GM12878 (cell line): ENCODE results near the gene ADIPOQ.
"Not testable (repeated sequence)": the region's sequence is repeated elsewhere in the genome, so short reads cannot be mapped to it uniquely, and the experiment has no call there.

Experiments
- BHLHE40 ChIP-seq, 2 experiments: fragments of 450-650 bp in 1 of 2; IDR thresholded peaks; 2 replicates each; pipeline ENCODE4 v1.6.1; 2011 to 2017; ENCODE audit warnings: low read depth in 2 of 2, borderline replicate concordance in 1 of 2, improper control_type of control experiment in 1 of 2, low read length in 1 of 2, mild to moderate bottlenecking in 1 of 2
- CREM ChIP-seq: IDR thresholded peaks from 2 replicates; pipeline ENCODE4 v1.6.1; 2014; ENCODE audit warnings: antibody characterized with exemption, low read depth
- EP300 ChIP-seq, 2 experiments: fragments of 150-350 bp in 1 of 2; IDR thresholded peaks; 2 replicates each; pipeline ENCODE4 v1.6.1; 2011 to 2012; ENCODE audit warnings: low read depth in 2 of 2, low read length in 2 of 2, borderline replicate concordance in 1 of 2, improper control_type of control experiment in 1 of 2, inconsistent platforms in 1 of 2; ENCODE audit not compliant: control insufficient read depth in 1 of 2
- EZH2 ChIP-seq: IDR thresholded peaks from 2 replicates; pipeline ENCODE4 v1.6.1; 2012; ENCODE audit warnings: low read depth, mild to moderate bottlenecking, control low read depth, inconsistent platforms, low read length, borderline replicate concordance; ENCODE audit not compliant: control insufficient read depth
- NFYB ChIP-seq: IDR thresholded peaks from 2 replicates; pipeline ENCODE4 v1.6.1; 2011; ENCODE audit warnings: low read depth, mild to moderate bottlenecking, low read length, improper control_type of control experiment, moderate library complexity; ENCODE audit not compliant: insufficient read depth
- SUZ12 ChIP-seq: fragments of 200-600 bp; sonication (generic); IDR thresholded peaks from one replicate; pipeline ENCODE4 v1.6.1; 2018; ENCODE audit warnings: antibody characterized with exemption, mild to moderate bottlenecking; ENCODE audit not compliant: unreplicated experiment
- TF ChIP-seq, protein P1 (sequence below): IDR thresholded peaks from 2 replicates; pipeline ENCODE4 v1.6.1; 2012; ENCODE audit warnings: low read depth, low read length, improper control_type of control experiment
- TF ChIP-seq, protein P2 (sequence below), 3 experiments: IDR thresholded peaks in 2 of 3; conservative IDR thresholded peaks in 1 of 3; 2 replicates each; pipeline ENCODE4 v1.5.1; 2011; ENCODE audit warnings: low read depth in 3 of 3, low read length in 3 of 3, mild to moderate bottlenecking in 3 of 3, control low read depth in 2 of 3, moderate library complexity in 2 of 3, inconsistent platforms in 1 of 3, mixed read lengths in 1 of 3; ENCODE audit not compliant: control insufficient read depth in 2 of 3, insufficient read depth in 1 of 3; ENCODE audit errors: extremely low read depth in 1 of 3
- TF ChIP-seq, protein P3 (sequence below): IDR thresholded peaks from 2 replicates; pipeline ENCODE4 v1.6.1; 2011; ENCODE audit warnings: low read depth, low read length, improper control_type of control experiment, borderline replicate concordance
- TF ChIP-seq, protein P4 (sequence below): IDR thresholded peaks from 2 replicates; pipeline ENCODE4 v1.6.1; 2012; ENCODE audit warnings: mild to moderate bottlenecking, low read depth, low read length
- TF ChIP-seq, protein P5 (sequence below): IDR thresholded peaks from 2 replicates; pipeline ENCODE4 v1.6.1; 2012; ENCODE audit warnings: low read length, inconsistent platforms

DNA sequence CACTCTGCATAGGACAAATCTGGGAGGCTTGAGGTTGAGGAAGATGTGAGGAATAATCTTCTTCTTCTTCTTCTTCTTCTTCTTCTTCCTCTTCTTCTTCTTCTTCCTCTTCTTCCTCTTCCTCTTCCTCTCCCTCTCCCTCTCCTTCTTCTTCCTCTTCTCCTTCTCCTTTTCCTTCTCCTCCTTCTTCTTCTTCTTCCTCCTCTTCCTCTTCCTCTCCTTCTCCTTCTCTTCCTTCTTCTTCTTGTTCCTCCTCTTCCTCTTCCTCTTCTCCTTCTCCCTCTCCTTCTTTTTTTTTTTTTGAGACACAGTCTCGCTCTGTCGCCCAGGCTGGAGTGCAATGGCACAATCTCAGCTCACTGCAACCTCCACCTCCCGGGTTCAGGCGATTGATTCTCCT is 47.2 kb downstream of the ADIPOQ start:
- TF ChIP-seq NFYB; SUZ12; EZH2; CREM; EP300 (IDR thresholded peaks at IDR 0.05; ENCODE audit: borderline replicate concordance in 1 of 2, control insufficient read depth in 1 of 2, low read depth in 2 of 2, low read length in 2 of 2); BHLHE40 (IDR thresholded peaks at IDR 0.05; ENCODE audit: borderline replicate concordance in 1 of 2, low read depth in 2 of 2, low read length in 1 of 2): not testable (repeated sequence)
- TF ChIP-seq, protein P1, sequence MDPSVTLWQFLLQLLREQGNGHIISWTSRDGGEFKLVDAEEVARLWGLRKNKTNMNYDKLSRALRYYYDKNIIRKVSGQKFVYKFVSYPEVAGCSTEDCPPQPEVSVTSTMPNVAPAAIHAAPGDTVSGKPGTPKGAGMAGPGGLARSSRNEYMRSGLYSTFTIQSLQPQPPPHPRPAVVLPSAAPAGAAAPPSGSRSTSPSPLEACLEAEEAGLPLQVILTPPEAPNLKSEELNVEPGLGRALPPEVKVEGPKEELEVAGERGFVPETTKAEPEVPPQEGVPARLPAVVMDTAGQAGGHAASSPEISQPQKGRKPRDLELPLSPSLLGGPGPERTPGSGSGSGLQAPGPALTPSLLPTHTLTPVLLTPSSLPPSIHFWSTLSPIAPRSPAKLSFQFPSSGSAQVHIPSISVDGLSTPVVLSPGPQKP, result not testable (repeated sequence)
- TF ChIP-seq, protein P2, sequence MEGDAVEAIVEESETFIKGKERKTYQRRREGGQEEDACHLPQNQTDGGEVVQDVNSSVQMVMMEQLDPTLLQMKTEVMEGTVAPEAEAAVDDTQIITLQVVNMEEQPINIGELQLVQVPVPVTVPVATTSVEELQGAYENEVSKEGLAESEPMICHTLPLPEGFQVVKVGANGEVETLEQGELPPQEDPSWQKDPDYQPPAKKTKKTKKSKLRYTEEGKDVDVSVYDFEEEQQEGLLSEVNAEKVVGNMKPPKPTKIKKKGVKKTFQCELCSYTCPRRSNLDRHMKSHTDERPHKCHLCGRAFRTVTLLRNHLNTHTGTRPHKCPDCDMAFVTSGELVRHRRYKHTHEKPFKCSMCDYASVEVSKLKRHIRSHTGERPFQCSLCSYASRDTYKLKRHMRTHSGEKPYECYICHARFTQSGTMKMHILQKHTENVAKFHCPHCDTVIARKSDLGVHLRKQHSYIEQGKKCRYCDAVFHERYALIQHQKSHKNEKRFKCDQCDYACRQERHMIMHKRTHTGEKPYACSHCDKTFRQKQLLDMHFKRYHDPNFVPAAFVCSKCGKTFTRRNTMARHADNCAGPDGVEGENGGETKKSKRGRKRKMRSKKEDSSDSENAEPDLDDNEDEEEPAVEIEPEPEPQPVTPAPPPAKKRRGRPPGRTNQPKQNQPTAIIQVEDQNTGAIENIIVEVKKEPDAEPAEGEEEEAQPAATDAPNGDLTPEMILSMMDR (IDR thresholded peaks at IDR 0.05 in 2 of 3, conservative IDR thresholded peaks at IDR 0.05 in 1 of 3; ENCODE audit: control insufficient read depth in 2 of 3, extremely low read depth in 1 of 3, insufficient read depth in 1 of 3, low read depth in 3 of 3, low read length in 3 of 3), result not testable (repeated sequence)
- TF ChIP-seq, protein P3, sequence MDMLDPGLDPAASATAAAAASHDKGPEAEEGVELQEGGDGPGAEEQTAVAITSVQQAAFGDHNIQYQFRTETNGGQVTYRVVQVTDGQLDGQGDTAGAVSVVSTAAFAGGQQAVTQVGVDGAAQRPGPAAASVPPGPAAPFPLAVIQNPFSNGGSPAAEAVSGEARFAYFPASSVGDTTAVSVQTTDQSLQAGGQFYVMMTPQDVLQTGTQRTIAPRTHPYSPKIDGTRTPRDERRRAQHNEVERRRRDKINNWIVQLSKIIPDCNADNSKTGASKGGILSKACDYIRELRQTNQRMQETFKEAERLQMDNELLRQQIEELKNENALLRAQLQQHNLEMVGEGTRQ, result not testable (repeated sequence)
- TF ChIP-seq, protein P4, sequence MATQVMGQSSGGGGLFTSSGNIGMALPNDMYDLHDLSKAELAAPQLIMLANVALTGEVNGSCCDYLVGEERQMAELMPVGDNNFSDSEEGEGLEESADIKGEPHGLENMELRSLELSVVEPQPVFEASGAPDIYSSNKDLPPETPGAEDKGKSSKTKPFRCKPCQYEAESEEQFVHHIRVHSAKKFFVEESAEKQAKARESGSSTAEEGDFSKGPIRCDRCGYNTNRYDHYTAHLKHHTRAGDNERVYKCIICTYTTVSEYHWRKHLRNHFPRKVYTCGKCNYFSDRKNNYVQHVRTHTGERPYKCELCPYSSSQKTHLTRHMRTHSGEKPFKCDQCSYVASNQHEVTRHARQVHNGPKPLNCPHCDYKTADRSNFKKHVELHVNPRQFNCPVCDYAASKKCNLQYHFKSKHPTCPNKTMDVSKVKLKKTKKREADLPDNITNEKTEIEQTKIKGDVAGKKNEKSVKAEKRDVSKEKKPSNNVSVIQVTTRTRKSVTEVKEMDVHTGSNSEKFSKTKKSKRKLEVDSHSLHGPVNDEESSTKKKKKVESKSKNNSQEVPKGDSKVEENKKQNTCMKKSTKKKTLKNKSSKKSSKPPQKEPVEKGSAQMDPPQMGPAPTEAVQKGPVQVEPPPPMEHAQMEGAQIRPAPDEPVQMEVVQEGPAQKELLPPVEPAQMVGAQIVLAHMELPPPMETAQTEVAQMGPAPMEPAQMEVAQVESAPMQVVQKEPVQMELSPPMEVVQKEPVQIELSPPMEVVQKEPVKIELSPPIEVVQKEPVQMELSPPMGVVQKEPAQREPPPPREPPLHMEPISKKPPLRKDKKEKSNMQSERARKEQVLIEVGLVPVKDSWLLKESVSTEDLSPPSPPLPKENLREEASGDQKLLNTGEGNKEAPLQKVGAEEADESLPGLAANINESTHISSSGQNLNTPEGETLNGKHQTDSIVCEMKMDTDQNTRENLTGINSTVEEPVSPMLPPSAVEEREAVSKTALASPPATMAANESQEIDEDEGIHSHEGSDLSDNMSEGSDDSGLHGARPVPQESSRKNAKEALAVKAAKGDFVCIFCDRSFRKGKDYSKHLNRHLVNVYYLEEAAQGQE, result not testable (repeated sequence)
- TF ChIP-seq, protein P5, sequence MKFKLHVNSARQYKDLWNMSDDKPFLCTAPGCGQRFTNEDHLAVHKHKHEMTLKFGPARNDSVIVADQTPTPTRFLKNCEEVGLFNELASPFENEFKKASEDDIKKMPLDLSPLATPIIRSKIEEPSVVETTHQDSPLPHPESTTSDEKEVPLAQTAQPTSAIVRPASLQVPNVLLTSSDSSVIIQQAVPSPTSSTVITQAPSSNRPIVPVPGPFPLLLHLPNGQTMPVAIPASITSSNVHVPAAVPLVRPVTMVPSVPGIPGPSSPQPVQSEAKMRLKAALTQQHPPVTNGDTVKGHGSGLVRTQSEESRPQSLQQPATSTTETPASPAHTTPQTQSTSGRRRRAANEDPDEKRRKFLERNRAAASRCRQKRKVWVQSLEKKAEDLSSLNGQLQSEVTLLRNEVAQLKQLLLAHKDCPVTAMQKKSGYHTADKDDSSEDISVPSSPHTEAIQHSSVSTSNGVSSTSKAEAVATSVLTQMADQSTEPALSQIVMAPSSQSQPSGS, result not testable (repeated sequence)
